Right atrium auricular region (tissue), 2 donors: ENCODE results near the gene ZNF512B. TPM values are rescaled to one million over a fixed set of nuclear protein-coding genes. Genes with fewer than 3 reads are reported as not detected.

Source experiments
- DNase-seq: peaks from one replicate; pipeline ENCODE4 v3.0.0-alpha.2; 2019; ENCODE audit warnings: low spot score
- H3K27ac ChIP-seq, 2 donors: fragments of 200-600 bp; sonication (generic); 1 replicate in 1 of 2; 2 replicates in 1 of 2; pipeline ENCODE4 v1.5.1; 2016 to 2019
- H3K27me3 ChIP-seq, 2 donors: fragments of 200-600 bp; sonication (generic); one replicate each; pipeline versions ENCODE4 v1.5.1 to v1.6.0; 2017 to 2019
- H3K36me3 ChIP-seq: fragments of 200-600 bp; sonication (generic); one replicate; pipeline ENCODE4 v1.5.1; 2016
- H3K4me1 ChIP-seq, 2 donors: fragments of 200-600 bp; sonication (generic); one replicate each; pipeline versions ENCODE4 v1.5.1 to v1.6.0; 2017 to 2019
- H3K4me3 ChIP-seq, 2 donors: fragments of 200-600 bp; sonication (generic); 1 replicate in 1 of 2; 2 replicates in 1 of 2; pipeline ENCODE4 v1.5.1; 2017 to 2019; ENCODE audit warnings: mild to moderate bottlenecking in 1 of 2, moderate library complexity in 1 of 2
- H3K9me3 ChIP-seq, 2 donors: fragments of 200-600 bp; sonication (generic); one replicate each; pipeline ENCODE4 v1.5.1; 2019
- total RNA-seq, 2 donors: library from RNA; depleted of rRNA; stranded (reverse); fragments of >200 nt; gene quantifications; one replicate each; pipeline ENCODE4 v1.1.0, GENCODE V29; 2016
- TF ChIP-seq, protein P1 (sequence below), 2 donors: fragments of 200-600 bp; sonication (generic); IDR thresholded peaks; one replicate each; pipeline ENCODE4 v1.5.1; 2019; ENCODE audit warnings: antibody characterized with exemption in 2 of 2

ZNF512B gene
- total RNA-seq, 2 donors from 2014 or later: 7.0 to 8.3 TPM

- H3K27me3 ChIP-seq: no peaks in the 10 kb centered on the region
- H3K36me3 ChIP-seq: no peaks in the 10 kb centered on the region
- DNase-seq: no peak
- H3K4me3 ChIP-seq: no peak overlapping the region
- peaks cover 0 to 83% of the 10 kb centered on the region in 2 donors for H3K4me1 ChIP-seq
- TF ChIP-seq, protein P1, sequence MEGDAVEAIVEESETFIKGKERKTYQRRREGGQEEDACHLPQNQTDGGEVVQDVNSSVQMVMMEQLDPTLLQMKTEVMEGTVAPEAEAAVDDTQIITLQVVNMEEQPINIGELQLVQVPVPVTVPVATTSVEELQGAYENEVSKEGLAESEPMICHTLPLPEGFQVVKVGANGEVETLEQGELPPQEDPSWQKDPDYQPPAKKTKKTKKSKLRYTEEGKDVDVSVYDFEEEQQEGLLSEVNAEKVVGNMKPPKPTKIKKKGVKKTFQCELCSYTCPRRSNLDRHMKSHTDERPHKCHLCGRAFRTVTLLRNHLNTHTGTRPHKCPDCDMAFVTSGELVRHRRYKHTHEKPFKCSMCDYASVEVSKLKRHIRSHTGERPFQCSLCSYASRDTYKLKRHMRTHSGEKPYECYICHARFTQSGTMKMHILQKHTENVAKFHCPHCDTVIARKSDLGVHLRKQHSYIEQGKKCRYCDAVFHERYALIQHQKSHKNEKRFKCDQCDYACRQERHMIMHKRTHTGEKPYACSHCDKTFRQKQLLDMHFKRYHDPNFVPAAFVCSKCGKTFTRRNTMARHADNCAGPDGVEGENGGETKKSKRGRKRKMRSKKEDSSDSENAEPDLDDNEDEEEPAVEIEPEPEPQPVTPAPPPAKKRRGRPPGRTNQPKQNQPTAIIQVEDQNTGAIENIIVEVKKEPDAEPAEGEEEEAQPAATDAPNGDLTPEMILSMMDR (IDR thresholded peaks at IDR 0.05): no peak
- H3K9me3 ChIP-seq: no peaks in the 10 kb centered on the region
- peak overlapping the region; percentile 88 to 98 for H3K27ac ChIP-seq
Observed at GRCh38 chr20:63953764-63954429, 15.8 kb downstream of the ZNF512B start.

DNA sequence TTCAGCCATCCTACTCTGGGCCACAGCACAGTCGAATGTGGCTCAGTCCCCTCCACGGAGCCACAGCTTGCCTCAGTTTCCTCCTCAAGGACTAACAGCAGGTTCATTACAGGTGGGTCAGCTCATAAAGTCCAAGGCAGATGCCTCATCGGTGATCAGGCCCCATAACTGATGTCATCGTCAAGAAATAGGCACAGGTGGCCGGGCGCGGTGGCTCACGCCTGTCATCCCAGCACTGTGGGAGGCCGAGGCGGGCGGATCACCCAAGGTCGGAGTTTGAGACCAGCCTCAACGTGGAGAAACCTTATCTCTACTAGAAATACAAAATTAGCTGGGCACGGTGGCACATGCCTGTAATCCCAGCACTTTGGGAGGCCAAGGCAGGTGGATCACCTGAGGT lies 17.0 kb downstream of the ZNF512B start:
- no peaks in the 10 kb centered on the region for H3K36me3 ChIP-seq
- no peak for DNase-seq
- H3K4me3 ChIP-seq: no peak overlapping the region
- no peaks in the 10 kb centered on the region for H3K9me3 ChIP-seq
- H3K4me1 ChIP-seq: peaks cover 0 to 91% of the 10 kb centered on the region in 2 donors
- H3K27me3 ChIP-seq: no peaks in the 10 kb centered on the region
- TF ChIP-seq, protein P1 (IDR thresholded peaks at IDR 0.05): no peak
- H3K27ac ChIP-seq: peak overlapping the region; percentile 88 to 98

- Histone ChIP-seq H3K27me3 (no peaks in the 10 kb centered on the region), H3K27ac (peak overlapping the region; percentile 88 to 98), H3K4me1 (peaks cover 0 to 91% of the 10 kb centered on the region in 2 donors), H3K36me3 (no peaks in the 10 kb centered on the region), H3K4me3 (no peak overlapping the region), H3K9me3 (no peaks in the 10 kb centered on the region)
- DNase-seq: no peak
- TF ChIP-seq, protein P1 (IDR thresholded peaks at IDR 0.05): no peak
Observed at GRCh38 chr20:63952210-63952535, 17.6 kb downstream of the ZNF512B start.

GRCh38 chr20:63951398-63952209 lies 18.1 kb downstream of the ZNF512B start:
- H3K36me3 ChIP-seq: no peaks in the 10 kb centered on the region
- peaks cover 0 to 89% of the 10 kb centered on the region in 2 donors for H3K4me1 ChIP-seq
- H3K27me3 ChIP-seq: no peaks in the 10 kb centered on the region
- peak overlapping the region; percentile 88 to 98 for H3K27ac ChIP-seq
- H3K4me3 ChIP-seq: peak overlapping the region in 1 of 2 donors; percentile 32
- DNase-seq: no peak
- TF ChIP-seq, protein P1 (IDR thresholded peaks at IDR 0.05): no peak
- H3K9me3 ChIP-seq: no peaks in the 10 kb centered on the region

DNA sequence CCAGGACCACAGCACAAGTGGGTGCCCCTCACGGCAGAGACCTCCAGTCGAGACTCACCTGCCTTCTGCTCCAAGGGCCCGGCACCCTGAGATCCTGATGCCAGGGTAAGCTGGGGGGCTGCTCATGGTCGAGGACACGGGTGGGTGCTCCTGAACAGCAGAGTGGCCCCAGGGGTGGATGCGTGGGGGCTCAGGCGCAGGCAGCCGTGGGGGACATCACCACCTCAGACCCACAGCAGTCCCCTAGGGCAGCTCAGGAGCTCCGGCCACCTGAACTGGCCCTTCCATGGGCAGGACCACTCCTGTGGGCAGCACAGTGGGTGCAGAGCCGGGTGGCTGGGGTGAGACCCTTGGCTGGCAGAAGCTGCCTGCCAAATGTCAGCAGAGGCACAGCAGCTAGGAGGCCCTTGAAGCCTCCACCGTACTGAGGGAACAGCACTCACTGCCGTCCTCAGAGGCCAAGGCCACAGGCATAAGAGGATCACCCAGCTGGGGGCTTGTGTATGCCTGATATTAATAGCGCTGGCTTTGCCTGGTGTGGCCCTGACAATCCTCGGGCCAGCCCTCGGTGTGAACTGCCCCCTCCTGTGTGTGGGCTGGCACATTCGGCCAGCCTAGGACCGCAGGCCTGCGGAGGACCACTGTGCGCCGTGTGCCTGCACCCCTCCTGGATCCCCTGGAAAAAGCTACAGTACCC lies 18.9 kb downstream of the ZNF512B start:
- Histone ChIP-seq H3K4me3 (peak overlapping the region; percentile 6 to 32), H3K27ac (peak overlapping the region; percentile 88 to 98), H3K9me3 (no peaks in the 10 kb centered on the region), H3K27me3 (no peaks in the 10 kb centered on the region), H3K4me1 (peaks cover 0 to 96% of the 10 kb centered on the region in 2 donors), H3K36me3 (peaks cover 4% of the 10 kb centered on the region)
- TF ChIP-seq, protein P1 (IDR thresholded peaks at IDR 0.05): no peak
- DNase-seq: no peak
